HepG2 (cell line): ENCODE results near the gene ZIM2. TPM values are rescaled to one million over a fixed set of nuclear protein-coding genes. Genes with fewer than 3 reads are reported as not detected.

Experiments
- ATAC-seq: fragments of 200-7000 bp; cut with Tn5 transposase; 3 replicates; pipeline ENCODE4 v1.9.1; 2020; ENCODE audit warnings: mild to moderate bottlenecking, moderate library complexity
- BruUV-seq: library from RNA; stranded (reverse); fragments of 400-500 nt; replicated peaks from 2 replicates; lab custom pipeline; 2021; lab: Mats Ljungman, UMichigan
- CTCF ChIA-PET: fragments of 300-600 bp; formaldehyde crosslinking; extraction: SDS; loops from one replicate; lab custom pipeline; 2021; ENCODE audit warnings: low total read pairs, inconsistent platforms, low intra/inter-chr PET ratio; lab: Yijun Ruan, JAX
- POLR2A ChIA-PET: fragments of 350-600 bp; sonication (Branson Sonifier 250); formaldehyde crosslinking; loops from one replicate; lab custom pipeline; 2020; ENCODE audit warnings: antibody characterized with exemption, inconsistent platforms; lab: Yijun Ruan, JAX
- DNase-seq: peaks from one replicate; pipeline ENCODE4 v3.0.0-alpha.2; 2015; ENCODE audit warnings: low spot score
- FAIRE-seq: peaks from 3 replicates; lab custom pipeline; 2011; peaks lifted over from hg19 to GRCh38; lab: Jason Lieb, UNC
- H2AFZ ChIP-seq: one replicate; pipeline ENCODE4 v1.6.1; 2011; ENCODE audit warnings: low read length, inconsistent platforms
- H3K27ac ChIP-seq: fragments of 300-600 bp; 3 replicates; pipeline ENCODE4 v1.8.0; 2011; ENCODE audit warnings: mixed run types, mild to moderate bottlenecking, mixed read lengths, low read length, inconsistent platforms; ENCODE audit not compliant: insufficient read depth; ENCODE audit errors: extremely low read length
- H3K27me3 ChIP-seq, 2 experiments: fragments of 200-600 bp in 1 of 2; 2 replicates in 1 of 2; 3 replicates in 1 of 2; pipeline versions ENCODE4 v1.6.0 to v1.8.0; 2011; ENCODE audit warnings: low read length in 2 of 2, mild to moderate bottlenecking in 2 of 2, moderate library complexity in 2 of 2, inconsistent platforms in 1 of 2; ENCODE audit not compliant: insufficient read depth in 2 of 2, control insufficient read depth in 1 of 2
- H3K36me3 ChIP-seq, 2 experiments: fragments of 200-600 bp in 1 of 2; replicated peaks in 1 of 2; 2 replicates in 1 of 2; 3 replicates in 1 of 2; pipeline versions ENCODE4 v1.5.1 to v1.8.0; 2011; ENCODE audit warnings: low read length in 2 of 2, inconsistent platforms in 1 of 2; ENCODE audit not compliant: insufficient read depth in 2 of 2, control insufficient read depth in 1 of 2
- H3K4me1 ChIP-seq: 2 replicates; pipeline ENCODE4 v1.5.1; 2012; ENCODE audit warnings: low read length, inconsistent platforms; ENCODE audit not compliant: insufficient read depth
- H3K4me2 ChIP-seq: 2 replicates; pipeline ENCODE4 v1.6.0; 2011; ENCODE audit warnings: low read depth, low read length, inconsistent platforms
- H3K4me3 ChIP-seq, 3 experiments: fragments of 200-600 bp in 1 of 3; sonication (generic), shearing (Covaris generic) in 1 of 3; replicated peaks in 1 of 3; 2 replicates each; pipeline ENCODE4 v1.5.1; 2011 to 2016; ENCODE audit warnings: low read length in 3 of 3, inconsistent platforms in 2 of 3, low read depth in 2 of 3, mild to moderate bottlenecking in 2 of 3, control low read depth in 1 of 3, mixed read lengths in 1 of 3; ENCODE audit not compliant: insufficient read depth in 1 of 3
- H3K79me2 ChIP-seq: one replicate; pipeline ENCODE4 v1.6.1; 2011; ENCODE audit warnings: low read length, inconsistent platforms; ENCODE audit not compliant: insufficient read depth
- H3K9ac ChIP-seq: 2 replicates; pipeline ENCODE4 v1.6.0; 2011; ENCODE audit warnings: mild to moderate bottlenecking, low read depth, low read length, inconsistent platforms; ENCODE audit not compliant: insufficient read depth
- H3K9me3 ChIP-seq: 2 replicates; pipeline ENCODE4 v1.5.1; 2012; ENCODE audit warnings: mild to moderate bottlenecking, low read length
- H4K20me1 ChIP-seq: 2 replicates; pipeline ENCODE4 v1.6.0; 2011; ENCODE audit warnings: inconsistent platforms, mild to moderate bottlenecking, low read length, moderate library complexity; ENCODE audit not compliant: insufficient read depth
- AGO2 ChIP-seq: fragments of 200-400 bp; formaldehyde crosslinking; optimal IDR thresholded peaks from 2 replicates; pipeline ENCODE3; 2017; ENCODE audit warnings: mild to moderate bottlenecking, low read depth, low read length, moderate library complexity
- BRF2 ChIP-seq: sonication (generic); formaldehyde crosslinking; IDR thresholded peaks from 2 replicates; pipeline ENCODE4 v1.8.1; 2022; ENCODE audit warnings: mild to moderate bottlenecking, missing genetic modification reagents
- MAFF ChIP-seq: IDR thresholded peaks from 2 replicates; pipeline ENCODE4 v1.6.1; 2011; ENCODE audit warnings: low read depth, low read length, improper control_type of control experiment
- MAFK ChIP-seq, 2 experiments: IDR thresholded peaks in 1 of 2; conservative IDR thresholded peaks in 1 of 2; 2 replicates each; pipeline ENCODE4 v1.6.1; 2011; ENCODE audit warnings: improper control_type of control experiment in 2 of 2, low read length in 2 of 2
- POLR2A ChIP-seq, 2 experiments: IDR thresholded peaks; 2 replicates each; pipeline ENCODE4 v1.6.1; 2011; ENCODE audit warnings: low read depth in 2 of 2, low read length in 2 of 2, mild to moderate bottlenecking in 1 of 2, moderate library complexity in 1 of 2; ENCODE audit not compliant: insufficient read depth in 1 of 2
- POLR2AphosphoS5 ChIP-seq: IDR thresholded peaks from 2 replicates; pipeline ENCODE4 v1.6.1; 2012; ENCODE audit warnings: low read depth, low read length
- POLR2G ChIP-seq: fragments of 200-400 bp; formaldehyde crosslinking; IDR thresholded peaks from 2 replicates; pipeline ENCODE4 v1.6.1; 2018; ENCODE audit warnings: mild to moderate bottlenecking, low read depth, low read length, moderate library complexity
- ZNF879 ChIP-seq: sonication (generic); formaldehyde crosslinking; IDR thresholded peaks from 2 replicates; pipeline ENCODE4 v1.8.1; 2023; ENCODE audit warnings: missing genetic modification reagents
- ZSCAN30 ChIP-seq: sonication (generic); formaldehyde crosslinking; IDR thresholded peaks from 2 replicates; pipeline ENCODE4 v1.5.0; 2020; ENCODE audit warnings: mild to moderate bottlenecking, missing genetic modification reagents
- WGBS: methylation state at CpG from one replicate; pipeline ENCODE4 v1.1.6; 2017; ENCODE audit warnings: low lambda C conversion rate; 5-methylcytosine and 5-hydroxymethylcytosine counted together
- in situ Hi-C: cut with HindIII; loops from 2 replicates; pipeline ENCODE4 v1.10.0; 2017; ENCODE audit warnings: low pct_unique_long_range_greater_than_20kb; ENCODE audit not compliant: extremely low pct_ligation_motif_present
- intact Hi-C: fragments of 100-400 bp; cut with micrococcal nuclease; formaldehyde crosslinking; loops from one replicate; pipeline ENCODE4 v1.10.0; 2022; ENCODE audit not compliant: unreplicated experiment
- polyA plus RNA-seq, 8 experiments: library from polyadenylated mRNA; depleted of rRNA in 3 of 8; stranded (reverse) in 7 of 8; unstranded in 1 of 8; fragments of >200 nt; fragmentation: Illumina TruSeq in 4 of 8; extraction: Trizol in 4 of 8; gene quantifications; 2 replicates each; pipeline versions ENCODE4 v1.2.1 to v1.2.3, GENCODE V29; 2011 to 2016; ENCODE audit warnings: low read depth in 4 of 8, missing spikeins in 1 of 8, mixed read lengths in 1 of 8; ENCODE audit not compliant: insufficient read depth in 1 of 8
- total RNA-seq, 5 experiments: library from RNA; depleted of rRNA; stranded (reverse); fragments of >200 nt; fragmentation: Illumina TruSeq; extraction: Trizol; gene quantifications; 2 replicates each; pipeline ENCODE4 v1.2.3, GENCODE V29; 2016; ENCODE audit warnings: low read depth in 1 of 5

The ZIM2 gene
- total and polyA plus RNA-seq, 2 of the 13 experiments (the other 11 are each of a cell fraction or from before 2014, with no cell fraction given), result 7.2 to 10.3 TPM

- FAIRE-seq (no peak), ATAC-seq (no peak), DNase-seq (no peak)
- H4K20me1 ChIP-seq, result peaks cover 95% of the 10 kb centered on the region
- WGBS, result 53% methylated on average over 2 of the region's 2 CpGs
- TF ChIP-seq POLR2G (no peak), MAFF (peak; percentile 54), MAFK (conservative IDR thresholded peaks at IDR 0.05 in 1 of 2, IDR thresholded peaks at IDR 0.05 in 1 of 2; ENCODE audit: low read length in 2 of 2) (peak; percentile 48 to 66; a peak in 3 of 4 replicates)
- POLR2A ChIA-PET, result no interaction called here
- no peak overlapping the region for H3K27ac ChIP-seq
- no peaks in the 10 kb centered on the region for H3K9me3 ChIP-seq
- H3K4me3 ChIP-seq, result no peak overlapping the region
- no TSS peak for BruUV-seq
- H3K4me2 ChIP-seq, result no peak overlapping the region
- no peak overlapping the region for H2AFZ ChIP-seq
- no peaks in the 10 kb centered on the region for H3K27me3 ChIP-seq
- peaks cover 34% of the 10 kb centered on the region for H3K4me1 ChIP-seq
- in situ Hi-C loops (no loop called here), intact Hi-C loops (no loop called here)
- H3K36me3 ChIP-seq, result peaks cover 27 to 67% of the 10 kb centered on the region in 2 experiments
- H3K9ac ChIP-seq, result no peak overlapping the region
- peaks cover 55% of the 10 kb centered on the region for H3K79me2 ChIP-seq
- CTCF ChIA-PET, result no interaction called here
These were observed 12.8 kb downstream of the ZIM2 start for GRCh38 chr19:56827708-56828107.

- no peak overlapping the region for H2AFZ ChIP-seq
- BruUV-seq, result no TSS peak
- no peak overlapping the region for H3K4me3 ChIP-seq
- TF ChIP-seq ZNF879 (CRISPR knock-in tag), result no peak
- TF ChIP-seq ZSCAN30 (CRISPR knock-in tag), result no peak
- peak; percentile 45 for TF ChIP-seq POLR2AphosphoS5
- TF ChIP-seq AGO2, result peak; percentile 22
- TF ChIP-seq POLR2A (IDR thresholded peaks at IDR 0.05; ENCODE audit: insufficient read depth in 1 of 2, low read depth in 2 of 2, low read length in 2 of 2), result no peak; a peak in 1 of 4 replicates
- TF ChIP-seq BRF2 (CRISPR knock-in tag), result no peak
- in situ Hi-C loops (no loop called here), intact Hi-C loops (no loop called here)
- ChIA-PET POLR2A (no interaction called here), CTCF (no interaction called here)
- no peak for FAIRE-seq
- H3K9ac ChIP-seq, result no peak overlapping the region
- peaks cover 25% of the 10 kb centered on the region for H3K79me2 ChIP-seq
- peaks cover 83% of the 10 kb centered on the region for H4K20me1 ChIP-seq
- peaks cover 20% of the 10 kb centered on the region; the same call in 1 of the 2 replicates for H3K4me1 ChIP-seq
- H3K4me2 ChIP-seq, result no peak overlapping the region
- 67% methylated on average over 1 of the region's 6 CpGs for WGBS
- ATAC-seq, result peak; percentile 19; the same call in 1 of the 3 replicates
- H3K27me3 ChIP-seq, result no peaks in the 10 kb centered on the region
- H3K9me3 ChIP-seq, result no peaks in the 10 kb centered on the region
- peaks cover 31 to 83% of the 10 kb centered on the region in 2 experiments for H3K36me3 ChIP-seq
- no peak for DNase-seq
- H3K27ac ChIP-seq, result no peak overlapping the region
These were observed 16.6 kb downstream of the ZIM2 start for GRCh38 chr19:56823956-56824355.
